ENCODE measurements around the gene TNN. TPM values are rescaled to one million over a fixed set of nuclear protein-coding genes. Genes with fewer than 3 reads are reported as not detected.

The TNN gene
- total RNA-seq, 5 donors from 2014 or later (not counting 1 experiment from before 2014, with no cell fraction given): not detected

GRCh38 chr1:175174309-175175102 lies 106.9 kb downstream of the TNN start:
- Histone ChIP-seq H3K27me3 (replicated peaks in 1 of 2; ENCODE audit: control insufficient read depth in 2 of 2, extremely low read depth in 1 of 2, insufficient read depth in 2 of 2, low read length in 1 of 2) (no peaks in the 10 kb centered on the region), H3K4me1 (ENCODE audit: control insufficient read depth in 1 of 2, extremely low read depth in 1 of 2, insufficient read depth in 2 of 2, low read length in 2 of 2) (peaks cover 0 to 25% of the 10 kb centered on the region in 2 experiments), H3K36me3 (ENCODE audit: control insufficient read depth in 2 of 2, extremely low read depth in 1 of 2, insufficient read depth in 1 of 2, low read length in 1 of 2) (peaks cover 5 to 50% of the 10 kb centered on the region in 2 donors), H3K9me3 (no peaks in the 10 kb centered on the region), H3K4me3 (ENCODE audit: control insufficient read depth in 1 of 2, extremely low read depth in 1 of 2, low read length in 1 of 2) (no peak overlapping the region), H3K27ac (ENCODE audit: low read length) (no peak overlapping the region)
- ChIA-PET POLR2A (interaction anchor here (0.7 to 0.9 kb wide), 2 partner anchors 8 to 838 kb away, joined by 3 read pairs; no protein-coding TSS in a partner anchor), CTCF (interaction anchor here (0.6 to 1.9 kb wide), 6 partner anchors 20 to 773 kb away, joined by 3 to 11 read pairs (median 5); no protein-coding TSS in a partner anchor)
- peaks cover 61 to 82% (median 76%) of the 10 kb centered on the region in 3 donors for H3K4me1 Mint-ChIP-seq
- DNase-seq: peak in 3 of 35 experiments; percentile 2 to 42 (median 5)
- peak in 1 of 4 experiments; percentile 55 for ATAC-seq (replicated peaks in 1 of 4)
- no peaks in the 10 kb centered on the region for H3K27me3 Mint-ChIP-seq
- WGBS (ENCODE audit: insufficient coverage): 68% methylated on average over 3 of the region's 5 CpGs
- H3K9me3 Mint-ChIP-seq: no peaks in the 10 kb centered on the region
- no peak overlapping the region for H3K4me3 Mint-ChIP-seq
- H3K36me3 Mint-ChIP-seq: peaks cover 85% of the 10 kb centered on the region
- peak overlapping the region; percentile 21 to 53 for H3K27ac Mint-ChIP-seq

GRCh38 chr1:175176246-175176645 lies 108.6 kb downstream of the TNN start:
- Mint-ChIP-seq H3K9me3 (no peaks in the 10 kb centered on the region), H3K36me3 (peaks cover 71% of the 10 kb centered on the region), H3K4me1 (peaks cover 57 to 79% (median 72%) of the 10 kb centered on the region in 3 donors), H3K27me3 (no peaks in the 10 kb centered on the region), H3K4me3 (no peak overlapping the region), H3K27ac (no peak overlapping the region)
- Histone ChIP-seq H3K4me3 (ENCODE audit: control insufficient read depth in 1 of 2, extremely low read depth in 1 of 2, low read length in 1 of 2) (no peak overlapping the region), H3K27me3 (replicated peaks in 1 of 2; ENCODE audit: control insufficient read depth in 2 of 2, extremely low read depth in 1 of 2, insufficient read depth in 2 of 2, low read length in 1 of 2) (no peaks in the 10 kb centered on the region), H3K36me3 (ENCODE audit: control insufficient read depth in 2 of 2, extremely low read depth in 1 of 2, insufficient read depth in 1 of 2, low read length in 1 of 2) (peaks cover 5 to 41% of the 10 kb centered on the region in 2 donors), H3K9me3 (no peaks in the 10 kb centered on the region), H3K27ac (ENCODE audit: low read length) (no peak overlapping the region), H3K4me1 (ENCODE audit: control insufficient read depth in 1 of 2, extremely low read depth in 1 of 2, insufficient read depth in 2 of 2, low read length in 2 of 2) (peaks cover 0 to 22% of the 10 kb centered on the region in 2 experiments)
- CTCF ChIA-PET: interaction anchor here in 1 of 2 donors (1.5 kb wide), 1 partner anchor 21 kb away, joined by 3 read pairs; no protein-coding TSS in a partner anchor
- WGBS (ENCODE audit: insufficient coverage): no CpG with 5 or more reads among the region's 1 CpG
- ATAC-seq (replicated peaks in 1 of 4) (no peak), DNase-seq (no peak)
- POLR2A ChIA-PET: no interaction called here

GRCh38 chr1:175178056-175178455 lies 110.4 kb downstream of the TNN start:
- Histone ChIP-seq H3K27ac (ENCODE audit: low read length) (no peak overlapping the region), H3K36me3 (ENCODE audit: control insufficient read depth in 2 of 2, extremely low read depth in 1 of 2, insufficient read depth in 1 of 2, low read length in 1 of 2) (peaks cover 5 to 45% of the 10 kb centered on the region in 2 donors), H3K9me3 (no peaks in the 10 kb centered on the region), H3K4me1 (ENCODE audit: control insufficient read depth in 1 of 2, extremely low read depth in 1 of 2, insufficient read depth in 2 of 2, low read length in 2 of 2) (peaks cover 4 to 38% of the 10 kb centered on the region in 2 experiments), H3K27me3 (replicated peaks in 1 of 2; ENCODE audit: control insufficient read depth in 2 of 2, extremely low read depth in 1 of 2, insufficient read depth in 2 of 2, low read length in 1 of 2) (no peaks in the 10 kb centered on the region), H3K4me3 (ENCODE audit: control insufficient read depth in 1 of 2, extremely low read depth in 1 of 2, low read length in 1 of 2) (no peak overlapping the region)
- H3K36me3 Mint-ChIP-seq: peaks cover 74% of the 10 kb centered on the region
- H3K27me3 Mint-ChIP-seq: no peaks in the 10 kb centered on the region
- CTCF ChIA-PET: interaction anchor here in 1 of 2 donors (1.0 to 1.4 kb wide), 2 partner anchors 8 to 9 kb away, joined by 3 to 4 read pairs; no protein-coding TSS in a partner anchor
- no peak overlapping the region for H3K27ac Mint-ChIP-seq
- ATAC-seq (replicated peaks in 1 of 4) (no peak), DNase-seq (no peak)
- peaks cover 62 to 85% (median 80%) of the 10 kb centered on the region in 3 donors for H3K4me1 Mint-ChIP-seq
- H3K9me3 Mint-ChIP-seq: no peaks in the 10 kb centered on the region
- POLR2A ChIA-PET: no interaction called here
- H3K4me3 Mint-ChIP-seq: no peak overlapping the region
- WGBS (ENCODE audit: insufficient coverage): 100% methylated on average over 1 of the region's 1 CpG

GRCh38 chr1:175178456-175178855 lies 110.8 kb downstream of the TNN start:
- 100% methylated on average over 1 of the region's 3 CpGs for WGBS (ENCODE audit: insufficient coverage)

GRCh38 chr1:175179837-175180590 lies 112.4 kb downstream of the TNN start:
- Mint-ChIP-seq H3K36me3 (peaks cover 71% of the 10 kb centered on the region), H3K27me3 (no peaks in the 10 kb centered on the region), H3K27ac (no peak overlapping the region), H3K4me1 (peaks cover 66 to 86% (median 84%) of the 10 kb centered on the region in 3 donors), H3K9me3 (no peaks in the 10 kb centered on the region), H3K4me3 (no peak overlapping the region)
- DNase-seq (no peak), ATAC-seq (replicated peaks in 1 of 4) (no peak)
- Histone ChIP-seq H3K36me3 (ENCODE audit: control insufficient read depth in 2 of 2, extremely low read depth in 1 of 2, insufficient read depth in 1 of 2, low read length in 1 of 2) (peaks cover 8 to 40% of the 10 kb centered on the region in 2 donors), H3K27ac (ENCODE audit: low read length) (no peak overlapping the region), H3K4me1 (ENCODE audit: control insufficient read depth in 1 of 2, extremely low read depth in 1 of 2, insufficient read depth in 2 of 2, low read length in 2 of 2) (peaks cover 10 to 47% of the 10 kb centered on the region in 2 experiments), H3K9me3 (no peaks in the 10 kb centered on the region), H3K27me3 (replicated peaks in 1 of 2; ENCODE audit: control insufficient read depth in 2 of 2, extremely low read depth in 1 of 2, insufficient read depth in 2 of 2, low read length in 1 of 2) (no peaks in the 10 kb centered on the region), H3K4me3 (ENCODE audit: control insufficient read depth in 1 of 2, extremely low read depth in 1 of 2, low read length in 1 of 2) (no peak overlapping the region)
- POLR2A ChIA-PET: interaction anchor here in 1 of 2 donors (0.6 kb wide), 1 partner anchor 155 kb away, joined by 5 read pairs; no protein-coding TSS in a partner anchor
- WGBS (ENCODE audit: insufficient coverage): no CpG with 5 or more reads among the region's 2 CpGs
- CTCF ChIA-PET: interaction anchor here (0.6 to 0.8 kb wide), 2 partner anchors 23 to 45 kb away, joined by 4 read pairs; no protein-coding TSS in a partner anchor

More at GRCh38 chr1:175178456-175178855, 110.8 kb downstream of the TNN start:
- POLR2A ChIA-PET: no interaction called here
- Mint-ChIP-seq H3K27me3 (no peaks in the 10 kb centered on the region), H3K27ac (no peak overlapping the region), H3K4me3 (no peak overlapping the region), H3K9me3 (no peaks in the 10 kb centered on the region), H3K36me3 (peaks cover 76% of the 10 kb centered on the region), H3K4me1 (peaks cover 62 to 85% (median 80%) of the 10 kb centered on the region in 3 donors)
- CTCF ChIA-PET: interaction anchor here (0.6 to 1.4 kb wide), 2 partner anchors 9 to 32 kb away, joined by 3 to 4 read pairs; no protein-coding TSS in a partner anchor
- Histone ChIP-seq H3K4me1 (ENCODE audit: control insufficient read depth in 1 of 2, extremely low read depth in 1 of 2, insufficient read depth in 2 of 2, low read length in 2 of 2) (peaks cover 7 to 42% of the 10 kb centered on the region in 2 experiments), H3K9me3 (no peaks in the 10 kb centered on the region), H3K4me3 (ENCODE audit: control insufficient read depth in 1 of 2, extremely low read depth in 1 of 2, low read length in 1 of 2) (no peak overlapping the region), H3K36me3 (ENCODE audit: control insufficient read depth in 2 of 2, extremely low read depth in 1 of 2, insufficient read depth in 1 of 2, low read length in 1 of 2) (peaks cover 7 to 45% of the 10 kb centered on the region in 2 donors), H3K27me3 (replicated peaks in 1 of 2; ENCODE audit: control insufficient read depth in 2 of 2, extremely low read depth in 1 of 2, insufficient read depth in 2 of 2, low read length in 1 of 2) (no peaks in the 10 kb centered on the region), H3K27ac (ENCODE audit: low read length) (no peak overlapping the region)
- ATAC-seq (replicated peaks in 1 of 4) (no peak), DNase-seq (no peak)

All from T-cell (primary cell).